Gastrocnemius medialis (tissue), 4 donors: Measurements from ENCODE around the gene GSAP.

Experiments
- CTCF ChIP-seq, 5 experiments: fragments of 450-650 bp in 3 of 5; fragments of 200-600 bp in 2 of 5; sonication (generic) in 2 of 5; IDR thresholded peaks in 4 of 5; conservative IDR thresholded peaks in 1 of 5; 1 replicate in 4 of 5; 2 replicates in 1 of 5; pipeline ENCODE4 v1.5.1; 2016 to 2019; ENCODE audit warnings: antibody characterized with exemption in 5 of 5, mild to moderate bottlenecking in 3 of 5, moderate library complexity in 3 of 5
- POLR2A ChIP-seq, 2 donors: fragments of 450-650 bp; IDR thresholded peaks; one replicate each; pipeline ENCODE4 v1.6.1; 2017; ENCODE audit warnings: antibody characterized with exemption in 2 of 2, mild to moderate bottlenecking in 2 of 2, moderate library complexity in 2 of 2

GRCh38 chr7:77353407-77353721 lies 62.8 kb downstream of the GSAP start:
- TF ChIP-seq CTCF (IDR thresholded peaks at IDR 0.05 in 4 of 5, conservative IDR thresholded peaks at IDR 0.05 in 1 of 5) (no peak), POLR2A (IDR thresholded peaks at IDR 0.05) (no peak)
